Head of caudate nucleus (tissue), 42 donors: ENCODE results near the gene TIMM44.
"Not testable (repeated sequence)": the region's sequence is repeated elsewhere in the genome, so short reads cannot be mapped to it uniquely, and the experiment has no call there.

Experiments used
- DNase-seq, 42 donors: peaks; one replicate each; pipeline versions ENCODE4 v3.0.0 to v3.0.0-alpha.2; 2020 to 2021; ENCODE audit warnings: mixed read lengths in 7 of 42
- intact Hi-C: fragments of 100-400 bp; cut with DNase I; formaldehyde crosslinking; loops from one replicate; pipeline ENCODE4 v1.15.0; 2022

TIMM44 gene

DNA sequence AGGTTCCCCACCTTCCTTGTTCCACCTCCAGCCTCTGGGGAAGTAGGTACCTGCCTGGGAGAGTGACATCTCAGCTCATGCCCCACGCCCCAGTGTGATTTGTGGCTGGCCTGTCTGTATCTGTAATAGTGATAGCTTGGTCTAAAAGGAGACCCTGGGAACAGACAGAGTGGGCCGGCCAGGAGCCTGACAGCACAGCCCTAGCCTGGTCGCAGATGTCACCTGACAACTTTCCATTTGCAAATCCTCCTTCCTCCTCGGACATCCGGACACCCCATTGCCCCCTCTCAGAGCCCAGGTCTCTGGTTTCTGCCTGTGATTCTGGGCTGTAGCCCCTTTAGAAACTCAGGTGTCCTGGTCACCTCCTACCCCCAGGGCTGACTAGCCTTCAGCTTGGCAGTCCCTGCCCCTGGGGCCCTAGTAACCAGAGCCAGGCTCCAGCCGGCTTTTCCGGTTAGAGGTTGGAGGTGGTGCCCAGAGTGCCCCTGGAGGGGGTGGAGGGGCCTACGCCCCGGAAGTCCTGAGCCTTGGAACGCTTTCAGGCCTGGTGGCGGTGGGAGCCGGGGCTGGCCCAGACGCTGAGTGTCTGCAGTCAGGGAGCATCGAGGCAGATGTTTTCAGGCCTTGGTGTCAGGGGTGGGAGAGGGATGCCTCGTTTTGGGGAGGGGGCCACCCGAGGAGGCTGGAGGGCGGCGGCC lies 48.7 kb downstream of the TIMM44 start:
- intact Hi-C loops: no loop called here
- DNase-seq: no peak

DNA sequence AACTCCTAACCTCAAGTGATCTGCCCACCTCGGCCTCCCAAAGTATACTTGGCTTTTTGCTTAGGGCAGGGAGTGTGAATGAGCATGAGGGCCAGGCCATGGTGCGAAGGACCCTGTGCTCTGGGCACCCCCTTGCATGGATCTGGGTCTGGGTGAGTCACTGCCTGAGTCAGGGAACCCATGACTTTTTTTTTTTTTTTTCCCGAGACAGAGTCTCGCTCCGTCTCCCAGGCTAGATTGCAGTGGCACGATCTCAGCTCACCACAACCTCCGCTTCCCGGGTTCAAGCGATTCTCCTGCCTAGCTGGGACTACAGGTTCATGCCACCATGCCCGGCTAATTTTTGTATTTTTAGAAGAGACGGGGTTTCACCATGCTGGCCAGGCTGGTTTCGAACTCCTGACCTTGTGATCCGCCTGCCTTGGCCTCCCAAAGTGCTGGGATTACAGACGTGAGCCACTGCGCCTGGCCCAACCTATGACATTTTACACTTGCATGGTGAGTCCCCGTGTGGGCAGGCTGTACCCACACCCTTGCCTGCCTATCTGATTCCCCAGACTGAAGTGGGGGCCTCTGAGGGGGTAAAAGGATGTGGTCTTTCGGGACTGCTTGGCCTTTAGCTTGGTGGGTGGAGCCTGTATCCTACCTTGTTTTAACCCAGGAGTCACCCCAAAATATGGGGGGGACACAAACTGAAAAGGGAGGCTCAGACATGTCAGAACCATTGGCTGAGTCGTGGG lies 49.9 kb downstream of the TIMM44 start:
- intact Hi-C loops, DNase-seq: not testable (repeated sequence)

DNA sequence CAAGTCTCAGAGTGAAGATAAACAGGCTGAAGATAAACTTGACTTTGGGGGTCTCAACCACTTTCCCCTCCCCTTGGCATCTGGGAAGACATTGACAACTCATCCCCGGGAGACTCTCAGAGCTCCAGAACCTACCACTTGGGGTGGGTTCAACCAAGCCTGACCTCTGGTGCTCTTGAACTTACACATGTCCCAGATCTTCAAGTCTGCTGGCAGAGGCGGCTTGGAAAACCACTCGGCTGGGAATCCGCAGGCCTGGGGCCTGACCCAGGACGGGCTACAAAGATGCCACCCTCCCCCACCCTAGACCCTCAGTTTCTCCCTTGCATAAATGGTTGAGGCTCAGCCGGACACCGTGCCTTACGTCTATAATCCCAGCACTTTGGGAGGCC lies 54.6 kb downstream of the TIMM44 start:
- DNase-seq: no peak
- intact Hi-C loops: no loop called here

DNA sequence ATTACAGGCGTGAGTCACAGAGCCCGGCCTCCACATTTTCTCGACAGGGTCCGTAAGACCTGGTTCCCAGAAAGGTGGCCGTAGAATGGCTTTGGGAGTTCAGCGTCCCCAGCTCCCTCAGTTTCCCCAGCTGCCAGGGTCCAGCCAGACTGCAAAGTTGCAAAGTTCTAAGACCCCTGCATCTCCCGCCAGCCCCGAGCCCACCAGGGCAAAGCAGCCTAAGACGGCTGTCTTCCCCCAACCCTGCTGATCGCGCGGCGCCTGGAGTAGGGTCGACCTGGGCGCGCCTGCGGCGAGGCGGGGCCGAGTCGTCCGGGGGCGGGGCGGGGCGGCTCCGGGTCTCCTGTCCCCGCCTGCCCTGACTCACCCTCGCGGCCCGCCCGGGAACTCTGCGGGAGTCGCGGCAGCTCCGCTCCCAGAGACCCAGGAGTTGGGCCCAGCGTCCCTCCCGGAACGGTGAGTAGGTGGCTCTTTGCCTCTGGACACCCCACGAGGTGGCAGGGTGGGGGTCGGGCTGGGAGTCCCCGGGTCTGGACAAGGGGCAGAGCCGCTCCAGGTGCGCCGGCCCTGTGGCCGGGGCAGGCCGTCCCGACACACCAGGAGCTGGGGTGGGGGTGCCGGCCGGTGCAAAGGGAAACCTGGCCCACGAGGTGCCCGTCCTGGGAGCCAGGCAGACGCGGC lies 55.2 kb downstream of the TIMM44 start, which contains the start of gene LRRC8E:
TSS of gene LRRC8E (plus strand) at position 366 of the 681 bp plus-strand sequence. CDS start 7,094 bp downstream, outside the sequence.
- DNase-seq: no peak
- intact Hi-C loops: no loop called here

DNA sequence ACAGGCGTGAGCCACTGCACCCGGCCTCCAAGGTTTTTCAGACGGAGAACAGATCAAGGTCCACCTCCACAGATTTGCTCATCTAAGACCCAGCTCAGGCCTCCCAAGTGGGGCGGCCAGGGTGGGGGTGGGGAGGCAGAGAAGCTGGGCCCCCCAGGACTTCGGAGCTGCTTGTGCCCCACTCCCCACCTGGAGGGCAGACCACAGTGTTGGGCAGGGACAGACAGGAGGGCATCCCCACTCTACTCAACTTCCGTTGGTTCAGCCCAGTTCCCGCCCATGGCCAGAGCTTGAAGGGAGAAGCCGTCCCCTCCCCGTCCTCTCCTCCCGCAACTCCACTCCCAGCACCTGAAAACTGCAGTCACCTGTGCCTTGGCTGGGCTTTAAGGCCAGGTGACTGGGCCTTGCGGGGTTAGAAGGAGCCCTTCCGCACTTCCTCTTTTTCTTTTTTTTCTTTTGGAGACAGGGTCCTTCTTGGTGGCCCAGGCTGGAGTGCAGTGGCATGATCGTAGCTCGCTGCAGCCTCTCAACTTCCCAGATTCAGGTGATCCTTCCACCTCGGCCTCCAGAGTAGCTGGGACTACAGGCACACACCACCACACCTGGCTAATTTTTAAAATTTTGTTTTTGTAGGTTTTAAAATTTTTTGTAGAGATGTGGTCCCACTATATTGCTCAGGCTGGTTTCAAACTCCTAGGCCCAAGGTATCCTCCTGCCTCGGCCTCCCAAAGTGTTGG lies 55.9 kb downstream of the TIMM44 start:
- no peak for DNase-seq
- intact Hi-C loops: no loop called here

DNA sequence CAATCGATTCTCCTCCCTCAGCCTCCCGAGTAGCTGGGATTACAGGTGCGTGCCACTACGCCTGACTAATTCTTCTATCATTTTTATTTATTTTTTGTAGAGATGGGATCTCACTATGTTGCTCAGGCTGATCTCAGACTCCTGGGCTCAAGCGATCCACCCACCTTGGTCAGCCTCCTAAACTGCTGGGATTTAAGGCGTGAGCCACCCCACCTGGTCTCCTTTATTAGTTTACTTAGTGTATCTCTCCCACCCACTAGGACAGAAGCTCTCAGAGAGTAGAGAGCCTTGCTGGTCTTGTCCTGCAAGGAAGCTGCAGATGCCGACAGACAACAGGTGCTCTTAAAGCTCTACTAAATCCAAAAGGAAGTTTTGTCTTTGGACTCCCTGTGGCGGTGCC lies 57.6 kb downstream of the TIMM44 start:
- intact Hi-C loops: no loop called here

DNA sequence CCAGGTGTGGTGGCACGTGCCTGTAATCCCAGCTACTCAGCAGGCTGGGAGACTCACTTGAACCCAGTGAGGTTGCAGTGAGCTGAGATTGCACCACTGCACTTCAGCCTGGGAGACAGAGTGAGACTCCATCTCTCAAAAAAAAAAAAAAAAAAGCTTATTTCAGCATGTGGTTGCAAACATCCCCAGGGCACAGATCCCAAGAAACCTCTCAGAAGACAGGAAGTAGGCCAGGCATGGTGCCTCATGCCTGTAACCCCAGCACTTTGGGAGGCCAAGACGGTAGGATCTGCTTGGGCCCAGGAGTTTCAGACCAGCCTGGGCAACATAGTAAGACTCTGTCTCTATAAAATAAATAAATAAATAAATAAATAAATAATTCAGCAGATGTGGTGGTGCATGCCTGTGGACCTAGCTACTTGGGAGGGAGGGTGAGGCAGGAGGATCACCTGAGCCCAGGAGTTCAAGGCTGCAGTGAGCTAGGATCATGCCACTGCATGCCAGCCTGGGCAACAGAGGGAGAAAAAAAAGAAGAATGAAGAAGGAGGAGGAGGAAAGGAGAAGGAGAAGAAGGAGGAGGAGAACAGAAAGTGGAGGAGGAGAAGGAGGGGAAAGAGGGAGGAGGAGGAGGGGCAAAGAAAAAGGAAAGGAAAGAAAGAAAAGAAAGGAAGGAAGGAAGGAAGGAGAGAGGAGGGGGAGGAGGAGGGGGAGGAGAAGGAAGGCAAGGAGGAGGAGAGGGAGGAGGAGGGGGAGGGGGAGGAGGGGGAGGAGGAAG lies 59.5 kb downstream of the TIMM44 start:
- intact Hi-C loops: no loop called here
- no peak for DNase-seq

More for the DNA sequence above, 57.6 kb downstream of the TIMM44 start:
- DNase-seq: no peak

DNA sequence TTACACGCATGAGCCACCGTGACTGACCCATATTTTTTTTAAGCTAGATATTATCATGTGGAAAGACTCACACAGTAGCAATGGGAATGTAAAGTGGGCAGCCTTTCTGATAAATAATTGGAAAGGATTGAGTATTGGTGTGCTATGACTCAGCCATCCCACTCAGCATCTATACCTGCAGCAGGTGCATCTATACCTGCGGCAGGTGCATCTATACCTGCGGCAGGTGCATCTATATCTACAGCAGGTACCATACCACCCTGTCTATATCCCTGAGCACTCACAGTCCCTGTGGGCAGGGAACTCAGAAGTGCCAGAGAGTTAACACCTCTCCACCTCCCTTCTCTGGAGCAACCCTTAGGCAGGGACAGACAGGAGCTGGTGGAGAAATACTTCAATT lies 60.4 kb downstream of the TIMM44 start:
- no peak for DNase-seq

DNA sequence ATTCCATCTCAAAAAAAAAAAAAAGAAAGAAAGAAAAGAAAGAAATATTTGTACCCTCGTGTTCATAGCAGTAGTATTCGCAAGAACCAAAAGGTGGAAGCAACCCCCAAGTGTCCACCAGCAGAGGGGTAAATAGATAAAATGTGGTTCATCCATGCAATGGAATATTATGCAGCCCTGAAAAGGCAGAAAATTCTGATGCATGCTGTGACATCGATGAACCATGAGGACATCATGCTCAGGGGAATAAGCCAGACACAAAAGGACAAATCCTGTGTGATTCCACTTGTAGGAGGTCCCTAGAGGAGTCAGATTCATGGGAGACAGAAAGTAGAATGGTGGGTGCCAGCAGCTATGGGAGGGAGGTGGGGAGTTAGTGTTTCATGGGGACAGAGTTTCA lies 61.6 kb downstream of the TIMM44 start:
- no peak for DNase-seq
- intact Hi-C loops: no loop called here

More for the DNA sequence above, 60.4 kb downstream of the TIMM44 start:
- intact Hi-C loops: no loop called here

DNA sequence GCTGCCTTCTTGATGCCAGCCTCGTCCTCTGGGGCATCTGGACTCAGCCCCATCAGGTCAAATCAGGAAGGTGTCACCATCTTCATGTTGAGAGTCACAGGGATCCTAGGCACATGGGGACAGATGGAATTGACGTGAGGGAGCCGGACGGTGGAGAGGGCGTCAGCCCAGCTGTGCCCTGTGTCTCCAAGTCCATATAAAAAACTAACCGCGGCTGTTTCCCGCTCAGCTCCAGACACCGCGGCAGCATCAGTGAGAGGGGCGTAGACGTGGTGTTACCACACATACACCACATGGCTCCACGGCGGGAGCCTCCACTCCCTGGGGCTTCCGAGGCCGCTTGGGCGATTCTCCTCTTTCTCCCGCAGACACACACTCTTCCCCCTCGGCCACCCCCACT lies 63.6 kb downstream of the TIMM44 start:
- no peak for DNase-seq

DNA sequence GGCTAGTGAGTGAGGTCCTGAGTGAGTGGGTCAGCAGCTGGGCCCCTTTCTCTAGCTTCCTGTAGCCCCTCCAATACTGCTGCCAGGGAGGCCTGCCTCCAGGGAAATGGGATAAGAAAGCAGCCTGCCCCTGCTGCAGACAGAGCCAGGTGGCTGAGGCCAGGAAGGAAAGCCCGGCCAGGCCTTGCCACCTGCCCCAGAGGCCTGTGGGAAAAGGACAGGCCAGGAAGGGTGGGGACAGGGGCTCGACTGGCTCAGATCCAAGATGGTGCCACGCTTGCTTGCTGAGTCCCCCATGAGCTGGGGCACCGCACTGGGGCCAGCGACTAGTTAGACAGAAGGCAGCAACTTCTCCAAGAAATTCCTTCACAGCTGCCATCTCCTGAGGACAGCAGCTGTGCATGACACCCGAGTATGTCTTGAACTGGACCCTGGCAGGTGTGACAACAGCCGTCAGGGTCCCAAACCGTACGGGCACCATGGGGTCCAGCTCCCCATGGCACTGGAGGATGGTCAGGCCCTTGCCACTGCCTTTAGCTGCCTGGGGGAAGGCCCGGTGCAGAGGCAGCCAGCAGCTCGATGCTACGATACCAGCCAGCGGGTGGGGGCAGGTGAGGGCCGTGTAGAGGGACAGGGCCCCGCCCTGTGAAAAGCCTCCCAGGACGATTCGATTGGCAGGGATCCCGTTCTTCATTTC lies 64.2 kb downstream of the TIMM44 start:
- no peak for DNase-seq
- intact Hi-C loops: no loop called here

More for the DNA sequence above, 63.6 kb downstream of the TIMM44 start:
- intact Hi-C loops: no loop called here

DNA sequence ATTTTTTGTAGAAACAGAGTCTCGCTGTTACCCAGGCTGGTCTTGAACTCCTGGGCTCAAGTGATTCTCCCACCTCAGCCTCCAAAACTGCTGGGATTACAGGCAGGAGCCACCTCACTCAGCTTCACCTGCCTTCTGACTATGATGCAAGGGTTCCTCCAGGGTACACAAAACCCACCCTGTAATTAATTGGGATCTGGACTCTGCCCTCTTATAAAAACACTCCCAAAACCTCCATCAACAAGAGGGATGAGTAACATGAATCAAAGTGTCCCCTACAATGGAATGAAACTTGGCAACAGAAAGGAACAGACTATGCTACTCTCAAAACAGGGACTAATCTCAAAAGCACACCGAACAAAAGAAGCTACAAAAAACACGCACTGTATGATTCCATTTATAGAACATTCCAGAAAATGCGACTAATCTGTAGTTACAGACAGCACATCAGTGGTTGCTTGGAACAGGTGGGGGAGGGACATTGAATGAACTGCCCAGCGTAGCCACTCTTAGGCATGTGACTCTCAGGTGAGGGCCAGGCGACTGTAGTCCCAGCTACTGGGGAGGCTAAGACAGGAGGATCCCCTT lies 66.1 kb downstream of the TIMM44 start:
- intact Hi-C loops: no loop called here

More for the DNA sequence above, 66.1 kb downstream of the TIMM44 start:
- DNase-seq: no peak
